Measurements from ENCODE around the gene CLDN9.

DNA sequence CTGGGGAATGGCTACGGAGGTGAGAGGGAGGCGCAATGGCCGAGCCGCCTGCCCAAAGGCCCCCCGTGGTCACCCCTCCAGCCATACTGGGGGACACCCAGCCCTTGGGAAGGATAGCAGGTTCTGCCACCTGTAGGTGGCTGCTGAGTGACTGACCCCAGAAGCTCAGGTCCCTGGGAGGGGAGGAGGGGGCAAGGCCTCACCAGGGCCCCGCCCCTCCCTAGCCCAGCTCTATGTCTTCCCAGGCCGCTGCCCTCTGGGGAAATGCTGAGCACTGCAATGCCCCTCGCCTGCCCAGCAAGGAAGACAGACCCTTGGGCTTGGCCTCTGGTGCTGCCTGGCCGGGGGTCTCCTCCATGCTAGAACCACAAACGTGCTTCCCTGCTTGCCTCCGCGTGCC lies 11.4 kb upstream of the CLDN9 start:
- TF ChIP-seq, protein P1, sequence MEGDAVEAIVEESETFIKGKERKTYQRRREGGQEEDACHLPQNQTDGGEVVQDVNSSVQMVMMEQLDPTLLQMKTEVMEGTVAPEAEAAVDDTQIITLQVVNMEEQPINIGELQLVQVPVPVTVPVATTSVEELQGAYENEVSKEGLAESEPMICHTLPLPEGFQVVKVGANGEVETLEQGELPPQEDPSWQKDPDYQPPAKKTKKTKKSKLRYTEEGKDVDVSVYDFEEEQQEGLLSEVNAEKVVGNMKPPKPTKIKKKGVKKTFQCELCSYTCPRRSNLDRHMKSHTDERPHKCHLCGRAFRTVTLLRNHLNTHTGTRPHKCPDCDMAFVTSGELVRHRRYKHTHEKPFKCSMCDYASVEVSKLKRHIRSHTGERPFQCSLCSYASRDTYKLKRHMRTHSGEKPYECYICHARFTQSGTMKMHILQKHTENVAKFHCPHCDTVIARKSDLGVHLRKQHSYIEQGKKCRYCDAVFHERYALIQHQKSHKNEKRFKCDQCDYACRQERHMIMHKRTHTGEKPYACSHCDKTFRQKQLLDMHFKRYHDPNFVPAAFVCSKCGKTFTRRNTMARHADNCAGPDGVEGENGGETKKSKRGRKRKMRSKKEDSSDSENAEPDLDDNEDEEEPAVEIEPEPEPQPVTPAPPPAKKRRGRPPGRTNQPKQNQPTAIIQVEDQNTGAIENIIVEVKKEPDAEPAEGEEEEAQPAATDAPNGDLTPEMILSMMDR (IDR thresholded peaks at IDR 0.05), result no peak
- no peak for TF ChIP-seq POLR2A (IDR thresholded peaks at IDR 0.05)

Measured in esophagus squamous epithelium (tissue), 4 donors.